Caco-2 (cell line): ENCODE results near the gene STOX1. TPM values are rescaled to one million over a fixed set of nuclear protein-coding genes. Genes with fewer than 3 reads are reported as not detected.
"Not testable (repeated sequence)": the region's sequence is repeated elsewhere in the genome, so short reads cannot be mapped to it uniquely, and the experiment has no call there.

Experiments
- BruUV-seq: library from RNA; stranded (reverse); fragments of 400-500 nt; replicated peaks from 2 replicates; lab custom pipeline; 2021; lab: Mats Ljungman, UMichigan
- CTCF ChIA-PET: fragments of 300-600 bp; sonication (Branson Sonifier 250); formaldehyde crosslinking; loops from one replicate; lab custom pipeline; 2022; ENCODE audit warnings: antibody characterized with exemption; lab: Charles Lee
- POLR2A ChIA-PET: fragments of 300-600 bp; sonication (Branson Sonifier 250); formaldehyde crosslinking; loops from one replicate; lab custom pipeline; 2022; ENCODE audit warnings: antibody characterized with exemption; lab: Charles Lee
- DNase-seq, 2 experiments: peaks; one replicate each; pipeline versions ENCODE4 v3.0.0 to v3.0.0-alpha.2; 2020 to 2022
- H3K27me3 ChIP-seq: replicated peaks from 2 replicates; pipeline ENCODE4 v1.6.0; 2011; ENCODE audit warnings: low read length; ENCODE audit not compliant: control insufficient read depth, insufficient read depth
- H3K36me3 ChIP-seq: 2 replicates; pipeline ENCODE4 v1.5.1; 2011; ENCODE audit warnings: low read length; ENCODE audit not compliant: control insufficient read depth, insufficient read depth
- H3K4me1 ChIP-seq: fragments of 250-450 bp; sonication (Bioruptor Pico); 2 replicates; pipeline ENCODE4 v1.5.1; 2020; ENCODE audit warnings: mild to moderate bottlenecking
- H3K4me3 ChIP-seq: 2 replicates; pipeline ENCODE4 v1.5.1; 2011; ENCODE audit warnings: low read depth, mild to moderate bottlenecking, control low read depth, low read length
- H3K9me3 ChIP-seq: fragments of 250-450 bp; sonication (Bioruptor Pico); 2 replicates; pipeline ENCODE4 v1.5.1; 2020; ENCODE audit warnings: mild to moderate bottlenecking, moderate library complexity
- H3K27ac Mint-ChIP-seq: one replicate; pipeline ENCODE4 v1.8.0; 2022; ENCODE audit warnings: mixed read lengths; ENCODE audit not compliant: unreplicated experiment
- H3K27me3 Mint-ChIP-seq: one replicate; pipeline ENCODE4 v1.8.0; 2022; ENCODE audit warnings: mixed read lengths; ENCODE audit not compliant: insufficient read depth, unreplicated experiment
- H3K36me3 Mint-ChIP-seq: one replicate; pipeline ENCODE4 v1.8.0; 2022; ENCODE audit warnings: mild to moderate bottlenecking, mixed read lengths; ENCODE audit not compliant: insufficient read depth, unreplicated experiment
- H3K4me1 Mint-ChIP-seq: one replicate; pipeline ENCODE4 v1.8.0; 2022; ENCODE audit warnings: low read depth, mixed read lengths; ENCODE audit not compliant: unreplicated experiment
- H3K4me3 Mint-ChIP-seq: one replicate; pipeline ENCODE4 v1.8.0; 2022; ENCODE audit warnings: mild to moderate bottlenecking, moderate library complexity, mixed read lengths; ENCODE audit not compliant: unreplicated experiment
- H3K9me3 Mint-ChIP-seq: one replicate; pipeline ENCODE4 v1.8.0; 2022; ENCODE audit warnings: mixed read lengths; ENCODE audit not compliant: unreplicated experiment
- intact Hi-C: fragments of 100-400 bp; cut with micrococcal nuclease; formaldehyde crosslinking; loops from one replicate; pipeline ENCODE4 v1.10.0; 2022; ENCODE audit not compliant: unreplicated experiment
- total RNA-seq: library from RNA; stranded (reverse); gene quantifications from 2 replicates; pipeline ENCODE4 v1.2.3, GENCODE V29; 2022
- TF ChIP-seq, protein P1 (sequence below), 2 experiments: fragments of 200-600 bp in 1 of 2; IDR thresholded peaks; 1 replicate in 1 of 2; 2 replicates in 1 of 2; pipeline versions ENCODE4 v1.5.1 to v1.8.0; 2011 to 2022; ENCODE audit warnings: antibody characterized with exemption in 1 of 2, control low read depth in 1 of 2, inconsistent platforms in 1 of 2, low read depth in 1 of 2, low read length in 1 of 2, mild to moderate bottlenecking in 1 of 2, moderate library complexity in 1 of 2; ENCODE audit not compliant: insufficient read depth in 1 of 2, severe bottlenecking in 1 of 2, unreplicated experiment in 1 of 2

Gene STOX1
- total RNA-seq, 1 experiment from 2014 or later, result 8.5 TPM

DNA sequence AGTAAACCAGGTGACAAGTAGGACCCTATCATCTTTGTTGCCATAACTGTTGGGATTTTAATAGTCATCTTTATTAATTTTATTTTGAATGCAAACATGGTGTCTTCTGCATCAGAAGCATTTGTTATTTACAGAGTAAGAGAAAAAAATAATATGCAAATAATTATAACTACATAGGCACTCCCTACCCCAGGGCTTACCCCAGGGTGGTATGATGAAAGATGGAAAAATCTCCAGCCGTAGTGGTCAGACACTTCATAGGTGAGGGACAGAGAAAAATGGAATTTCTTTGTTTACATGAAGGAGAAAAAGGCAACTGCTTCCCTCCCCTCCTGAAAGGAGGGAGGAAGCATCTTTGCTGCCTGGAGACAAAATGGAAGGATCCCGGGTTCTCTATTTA lies 29.7 kb downstream of the STOX1 start:
- BruUV-seq, result no TSS peak
- DNase-seq, result no peak
- Mint-ChIP-seq H3K9me3 (peaks cover 31% of the 10 kb centered on the region), H3K27ac (no peak overlapping the region), H3K27me3 (no peaks in the 10 kb centered on the region), H3K4me3 (no peak overlapping the region), H3K36me3 (peaks cover 19% of the 10 kb centered on the region), H3K4me1 (no peaks in the 10 kb centered on the region)
- TF ChIP-seq, protein P1, sequence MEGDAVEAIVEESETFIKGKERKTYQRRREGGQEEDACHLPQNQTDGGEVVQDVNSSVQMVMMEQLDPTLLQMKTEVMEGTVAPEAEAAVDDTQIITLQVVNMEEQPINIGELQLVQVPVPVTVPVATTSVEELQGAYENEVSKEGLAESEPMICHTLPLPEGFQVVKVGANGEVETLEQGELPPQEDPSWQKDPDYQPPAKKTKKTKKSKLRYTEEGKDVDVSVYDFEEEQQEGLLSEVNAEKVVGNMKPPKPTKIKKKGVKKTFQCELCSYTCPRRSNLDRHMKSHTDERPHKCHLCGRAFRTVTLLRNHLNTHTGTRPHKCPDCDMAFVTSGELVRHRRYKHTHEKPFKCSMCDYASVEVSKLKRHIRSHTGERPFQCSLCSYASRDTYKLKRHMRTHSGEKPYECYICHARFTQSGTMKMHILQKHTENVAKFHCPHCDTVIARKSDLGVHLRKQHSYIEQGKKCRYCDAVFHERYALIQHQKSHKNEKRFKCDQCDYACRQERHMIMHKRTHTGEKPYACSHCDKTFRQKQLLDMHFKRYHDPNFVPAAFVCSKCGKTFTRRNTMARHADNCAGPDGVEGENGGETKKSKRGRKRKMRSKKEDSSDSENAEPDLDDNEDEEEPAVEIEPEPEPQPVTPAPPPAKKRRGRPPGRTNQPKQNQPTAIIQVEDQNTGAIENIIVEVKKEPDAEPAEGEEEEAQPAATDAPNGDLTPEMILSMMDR (IDR thresholded peaks at IDR 0.05; ENCODE audit: insufficient read depth in 1 of 2, low read depth in 1 of 2, low read length in 1 of 2, severe bottlenecking in 1 of 2, unreplicated experiment in 1 of 2), result no peak
- H3K36me3 ChIP-seq, result no peaks in the 10 kb centered on the region
- intact Hi-C loops, result no loop called here
- H3K9me3 ChIP-seq, result peaks cover 32% of the 10 kb centered on the region
- H3K27me3 ChIP-seq, result no peaks in the 10 kb centered on the region
- H3K4me3 ChIP-seq, result no peak overlapping the region
- H3K4me1 ChIP-seq, result no peaks in the 10 kb centered on the region
- CTCF ChIA-PET, result no interaction called here
- POLR2A ChIA-PET, result no interaction called here

GRCh38 chr10:68861253-68861652 lies 33.9 kb downstream of the STOX1 start:
- TF ChIP-seq, protein P1 (IDR thresholded peaks at IDR 0.05; ENCODE audit: insufficient read depth in 1 of 2, low read depth in 1 of 2, low read length in 1 of 2, severe bottlenecking in 1 of 2, unreplicated experiment in 1 of 2), result no peak
- peaks cover 19% of the 10 kb centered on the region for H3K36me3 Mint-ChIP-seq
- H3K27me3 Mint-ChIP-seq, result no peaks in the 10 kb centered on the region
- Histone ChIP-seq H3K27me3 (no peaks in the 10 kb centered on the region), H3K4me3 (no peak overlapping the region), H3K9me3 (peaks cover 34% of the 10 kb centered on the region), H3K4me1 (no peaks in the 10 kb centered on the region), H3K36me3 (no peaks in the 10 kb centered on the region)
- POLR2A ChIA-PET, result no interaction called here
- no peak overlapping the region for H3K4me3 Mint-ChIP-seq
- no peak overlapping the region for H3K27ac Mint-ChIP-seq
- H3K9me3 Mint-ChIP-seq, result peaks cover 45% of the 10 kb centered on the region
- CTCF ChIA-PET, result no interaction called here
- no peaks in the 10 kb centered on the region for H3K4me1 Mint-ChIP-seq
- peak; percentile 38 to 47 for DNase-seq
- intact Hi-C loops, result no loop called here
- BruUV-seq, result no TSS peak

GRCh38 chr10:68864611-68865010 lies 37.3 kb downstream of the STOX1 start:
- CTCF ChIA-PET, result interaction anchor here (1.0 kb wide), 1 partner anchor 12 kb away, joined by 3 read pairs; no protein-coding TSS in a partner anchor
- peaks cover 9% of the 10 kb centered on the region for H3K36me3 Mint-ChIP-seq
- Histone ChIP-seq H3K27me3 (no peaks in the 10 kb centered on the region), H3K9me3 (peaks cover 57% of the 10 kb centered on the region), H3K4me1 (no peaks in the 10 kb centered on the region), H3K4me3 (no peak overlapping the region), H3K36me3 (no peaks in the 10 kb centered on the region)
- DNase-seq, result no peak
- TF ChIP-seq, protein P1 (IDR thresholded peaks at IDR 0.05; ENCODE audit: insufficient read depth in 1 of 2, low read depth in 1 of 2, low read length in 1 of 2, severe bottlenecking in 1 of 2, unreplicated experiment in 1 of 2), result no peak
- H3K4me1 Mint-ChIP-seq, result no peaks in the 10 kb centered on the region
- intact Hi-C loops, result no loop called here
- POLR2A ChIA-PET, result no interaction called here
- no TSS peak for BruUV-seq
- no peak overlapping the region for H3K27ac Mint-ChIP-seq
- no peak overlapping the region for H3K4me3 Mint-ChIP-seq
- H3K27me3 Mint-ChIP-seq, result no peaks in the 10 kb centered on the region
- H3K9me3 Mint-ChIP-seq, result peaks cover 57% of the 10 kb centered on the region

DNA sequence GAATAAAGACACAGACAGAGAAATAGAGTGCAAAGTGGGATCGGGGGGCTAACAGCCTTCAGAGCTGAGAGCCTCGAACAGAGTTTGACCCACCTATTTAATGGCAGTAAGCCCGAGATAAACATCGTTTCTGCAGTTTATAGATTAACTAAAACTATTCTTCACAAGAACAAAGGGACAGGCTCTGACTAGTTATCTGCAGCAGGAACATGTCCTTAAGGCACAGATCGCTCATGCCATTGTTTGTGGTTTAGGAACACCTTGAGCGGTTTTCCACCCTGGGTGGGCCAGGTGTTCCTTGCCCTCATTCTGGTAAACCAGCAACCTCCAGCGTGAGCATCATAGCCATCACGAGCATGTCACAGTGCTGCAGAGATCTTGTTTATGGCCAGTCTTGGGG lies 40.8 kb downstream of the STOX1 start:
- CTCF ChIA-PET, H3K4me3 ChIP-seq, H3K4me3 Mint-ChIP-seq, H3K36me3 ChIP-seq, H3K27me3 Mint-ChIP-seq, POLR2A ChIA-PET, intact Hi-C loops, BruUV-seq, H3K27ac Mint-ChIP-seq, H3K36me3 Mint-ChIP-seq, H3K27me3 ChIP-seq: not testable (repeated sequence)
- DNase-seq, result peak in 1 of 2 experiments; percentile 19
- peaks cover 29% of the 10 kb centered on the region for H3K9me3 ChIP-seq
- peaks cover 18% of the 10 kb centered on the region for H3K4me1 Mint-ChIP-seq
- peaks cover 17% of the 10 kb centered on the region for H3K4me1 ChIP-seq
- H3K9me3 Mint-ChIP-seq, result peaks cover 24% of the 10 kb centered on the region
